HFF-Myc (cell line): Measurements from ENCODE around the gene PPP3CB.

Source experiments
- DNase-seq: peaks from one replicate; pipeline ENCODE4 v3.0.0-alpha.2; 2011; ENCODE audit warnings: low read depth; ENCODE audit errors: extremely low read depth
- H3K4me3 ChIP-seq: replicated peaks from 2 replicates; pipeline ENCODE4 v1.5.1; 2011; ENCODE audit warnings: low read depth, mild to moderate bottlenecking, control low read depth, low read length
- CTCF ChIP-seq: IDR thresholded peaks from 2 replicates; pipeline ENCODE4 v1.5.1; 2012; ENCODE audit warnings: mild to moderate bottlenecking, low read depth, low read length, control low read depth; ENCODE audit errors: missing control alignments

Gene PPP3CB

GRCh38 chr10:73467206-73467605 lies 28.6 kb downstream of the PPP3CB start:
- no peak overlapping the region for H3K4me3 ChIP-seq
- no peak for DNase-seq
- TF ChIP-seq CTCF: no peak

GRCh38 chr10:73465978-73466726 lies 29.7 kb downstream of the PPP3CB start:
- DNase-seq: no peak
- TF ChIP-seq CTCF: no peak
- no peak overlapping the region for H3K4me3 ChIP-seq

GRCh38 chr10:73460897-73461296 lies 34.9 kb downstream of the PPP3CB start:
- DNase-seq: no peak
- TF ChIP-seq CTCF: no peak
- no peak overlapping the region for H3K4me3 ChIP-seq

- TF ChIP-seq CTCF: no peak
- DNase-seq: no peak
- H3K4me3 ChIP-seq: no peak overlapping the region
These were observed 36.0 kb downstream of the PPP3CB start for GRCh38 chr10:73459683-73460314.

- H3K4me3 ChIP-seq: no peak overlapping the region
- DNase-seq: no peak
- no peak for TF ChIP-seq CTCF
These were observed 39.5 kb downstream of the PPP3CB start for GRCh38 chr10:73456187-73456890.

GRCh38 chr10:73449113-73449512 lies 46.7 kb downstream of the PPP3CB start:
- no peak for TF ChIP-seq CTCF
- H3K4me3 ChIP-seq: no peak overlapping the region
- no peak for DNase-seq
